HPDE6-E6E7 (cell line): Measurements from ENCODE around the gene POTEM.
"Not testable (repeated sequence)": the region's sequence is repeated elsewhere in the genome, so short reads cannot be mapped to it uniquely, and the experiment has no call there.

Experiments
- DNase-seq: peaks from one replicate; pipeline ENCODE4 v3.0.0; 2011; ENCODE audit warnings: missing footprints; ENCODE audit errors: extremely low spot score

The POTEM gene

DNA sequence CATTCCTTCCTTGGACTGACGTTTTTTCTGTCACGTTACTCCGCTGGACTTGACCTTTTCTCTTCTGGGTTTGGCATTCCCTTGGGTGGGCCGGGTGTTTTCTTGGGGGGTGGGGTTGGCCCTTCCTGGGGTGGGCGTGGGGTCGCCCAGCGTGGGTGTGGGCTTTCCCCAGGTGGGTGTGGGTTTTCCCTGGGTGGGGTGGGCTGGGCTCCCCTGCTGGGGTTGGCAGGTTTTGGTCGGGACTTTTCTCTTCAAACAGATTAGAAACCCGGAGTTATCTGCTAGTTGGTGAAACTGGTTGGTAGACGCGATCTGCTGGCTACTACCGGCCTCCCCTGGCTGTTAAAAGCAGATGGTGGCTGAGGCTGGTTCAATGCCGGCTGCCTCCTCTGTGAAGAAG, at the start of gene POTEM:
Gene POTEM (plus strand): TSS at position 301 of the 400 bp plus-strand sequence. CDS start 52 bp downstream, at position 353.
- not testable (repeated sequence) for DNase-seq

DNA sequence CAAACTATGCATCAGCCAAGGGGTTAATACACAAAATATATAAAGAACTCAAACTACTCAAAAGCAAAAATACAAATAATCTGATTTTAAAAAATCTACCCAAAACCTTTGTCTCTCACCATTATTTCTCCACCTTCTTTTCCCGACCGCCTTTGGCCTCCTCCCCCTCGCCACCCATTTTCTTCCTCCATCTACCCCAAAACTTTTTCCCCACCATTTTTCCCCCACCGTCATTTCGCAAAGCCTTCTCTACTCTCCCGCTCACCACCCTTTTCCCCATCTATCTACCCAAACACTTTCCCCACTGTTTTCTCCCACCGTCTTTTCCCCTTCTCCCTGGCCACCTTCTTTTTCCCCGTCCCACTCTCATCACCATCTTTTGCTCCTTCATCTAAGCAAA, 48.9 kb upstream of the POTEM start:
- DNase-seq: not testable (repeated sequence)

DNA sequence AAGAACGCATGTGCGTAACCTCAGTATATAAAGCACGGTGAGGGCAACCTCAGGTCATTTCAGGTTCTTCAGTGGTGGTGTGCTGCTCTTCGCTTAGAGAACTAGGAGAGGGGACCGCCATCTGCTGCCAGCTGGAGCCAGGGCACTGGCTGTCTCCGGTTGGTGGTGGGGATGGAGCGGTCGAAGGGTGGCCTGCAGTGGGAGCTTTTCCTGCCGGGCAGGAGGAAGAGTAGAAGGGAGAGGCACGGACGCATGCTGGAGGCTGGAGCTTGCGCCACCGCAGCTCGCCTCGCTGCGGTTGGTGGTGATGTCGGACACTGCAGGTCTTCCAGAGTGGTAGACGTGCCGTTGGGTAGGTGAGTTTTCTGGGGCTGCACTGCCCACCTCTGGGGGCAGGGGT, 47.2 kb upstream of the POTEM start:
- not testable (repeated sequence) for DNase-seq

DNA sequence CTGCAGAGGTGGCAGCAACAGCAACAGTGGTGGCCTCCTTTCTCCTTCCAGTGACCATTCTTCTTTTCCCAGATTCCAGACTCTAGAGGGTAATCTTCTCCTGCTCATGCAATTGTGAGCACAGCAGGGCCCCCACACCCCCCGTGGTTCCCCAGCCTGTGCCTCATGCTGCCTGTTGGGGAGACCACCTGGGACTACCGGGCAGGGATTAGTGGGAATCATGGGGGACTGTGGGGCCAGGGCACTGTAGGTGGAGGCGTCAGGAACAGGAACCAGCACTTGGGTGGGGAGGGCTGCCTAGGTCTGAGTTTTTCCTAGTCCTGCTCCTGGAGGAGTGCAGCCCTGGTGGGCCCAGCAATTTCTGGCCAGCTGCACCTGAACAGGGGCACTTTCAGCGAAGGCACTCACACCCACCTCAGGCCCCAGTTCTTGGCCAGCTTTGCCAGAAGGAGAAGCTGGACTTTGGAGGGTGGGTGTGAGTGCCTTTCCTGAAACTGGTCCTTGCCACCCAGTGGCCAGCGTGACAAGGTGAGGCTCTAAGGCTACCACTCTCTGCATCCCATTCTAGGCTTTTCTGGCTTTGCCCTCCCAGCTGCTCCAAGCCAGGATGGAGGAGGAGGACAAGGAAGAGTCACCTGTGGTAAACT, 46.1 kb upstream of the POTEM start:
- DNase-seq: not testable (repeated sequence)

DNA sequence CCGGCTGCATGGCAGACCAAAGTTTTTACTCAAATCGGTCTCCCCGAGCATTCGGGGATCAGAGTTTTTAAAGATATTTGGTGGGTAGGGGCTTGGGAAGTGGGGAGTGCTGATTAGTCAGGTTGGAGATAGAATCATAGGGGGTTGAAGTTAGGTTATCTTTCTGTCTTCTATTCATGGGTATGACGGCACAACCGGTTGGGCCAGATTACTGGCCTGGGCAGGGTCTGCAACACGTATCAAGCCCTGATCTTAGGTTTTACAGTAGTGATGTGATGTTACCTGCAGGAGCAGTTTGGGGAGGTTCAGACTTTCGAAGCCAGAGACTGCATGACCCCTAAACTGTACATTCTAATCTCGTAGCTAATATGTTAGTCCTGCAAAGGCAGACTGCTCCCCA, 30.4 kb upstream of the POTEM start:
- DNase-seq: not testable (repeated sequence)

DNA sequence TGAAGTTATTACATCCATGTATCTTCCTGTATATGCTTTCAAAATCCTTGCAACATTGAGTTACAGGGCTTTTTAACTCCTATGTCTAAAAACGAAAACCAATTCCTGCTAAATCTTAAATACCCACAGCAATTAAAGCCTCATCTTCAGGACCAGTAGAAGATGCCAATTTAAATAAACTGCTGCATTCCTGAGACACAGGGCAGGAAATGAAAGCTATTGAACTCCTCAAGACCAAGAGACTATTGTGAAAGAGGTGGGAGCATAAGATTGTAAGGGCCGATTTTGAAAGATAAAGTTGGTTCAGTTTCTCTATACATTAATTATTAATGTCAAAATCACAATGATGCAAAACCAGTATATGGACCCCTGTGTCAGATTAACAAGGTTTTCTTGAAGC, 28.5 kb upstream of the POTEM start:
- DNase-seq: not testable (repeated sequence)

DNA sequence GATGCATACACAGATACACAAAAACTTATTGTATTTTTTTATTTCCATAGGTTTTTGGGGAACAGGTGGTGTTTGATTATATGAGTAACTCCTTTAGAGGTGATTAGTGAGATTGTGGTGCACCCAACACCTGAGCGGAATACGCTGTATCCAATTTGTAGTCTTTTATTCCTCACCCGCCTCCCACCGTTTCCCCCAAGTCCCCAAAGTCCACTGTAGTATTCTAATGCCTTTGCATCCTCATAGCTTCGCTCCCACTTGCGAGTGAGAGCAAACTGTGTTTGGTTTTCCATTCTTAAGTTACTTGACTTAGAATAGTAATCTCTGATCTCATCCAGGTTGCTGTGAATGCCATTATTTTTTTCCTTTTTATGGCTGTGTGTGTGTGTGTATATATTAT, 17.3 kb upstream of the POTEM start:
- not testable (repeated sequence) for DNase-seq

DNA sequence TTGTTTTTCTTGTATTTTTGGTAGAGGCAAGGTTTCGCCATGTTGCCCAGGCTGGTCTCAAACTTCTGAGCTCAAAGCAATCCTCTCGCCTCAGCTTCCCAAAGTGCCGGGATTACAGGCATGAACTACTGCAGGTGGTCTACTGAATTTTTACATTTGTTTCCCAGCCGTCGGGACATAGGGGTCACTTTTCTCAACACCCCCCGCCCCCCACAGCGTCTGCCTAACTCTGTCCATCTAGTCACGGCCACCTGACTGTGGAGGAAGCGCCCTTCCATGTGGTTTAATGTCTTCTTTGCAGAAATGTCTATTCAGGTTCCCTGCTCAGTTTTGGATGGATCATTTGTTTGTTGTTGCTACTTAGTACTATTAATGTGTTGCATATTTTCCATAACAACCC, 14.1 kb upstream of the POTEM start:
- DNase-seq: not testable (repeated sequence)

DNA sequence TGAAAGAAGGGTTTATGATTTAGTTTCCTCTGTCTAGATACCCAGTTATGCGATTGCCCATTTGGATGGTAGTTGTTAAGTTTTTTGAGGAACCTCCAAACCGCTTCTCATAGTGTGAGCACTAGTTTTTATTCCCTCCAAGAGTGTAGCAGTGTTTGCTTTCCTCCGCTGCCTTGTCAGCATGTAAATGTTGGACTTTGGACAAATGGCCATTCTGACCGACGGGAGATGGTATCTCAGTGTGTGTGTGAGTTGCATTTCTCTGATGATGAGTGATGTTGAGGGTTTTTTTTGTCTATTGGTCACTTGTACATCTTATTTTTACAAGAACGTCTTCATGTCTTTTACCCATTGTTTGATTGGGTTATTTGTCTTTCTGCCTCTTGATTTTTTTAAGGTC, 11.4 kb upstream of the POTEM start:
- not testable (repeated sequence) for DNase-seq

DNA sequence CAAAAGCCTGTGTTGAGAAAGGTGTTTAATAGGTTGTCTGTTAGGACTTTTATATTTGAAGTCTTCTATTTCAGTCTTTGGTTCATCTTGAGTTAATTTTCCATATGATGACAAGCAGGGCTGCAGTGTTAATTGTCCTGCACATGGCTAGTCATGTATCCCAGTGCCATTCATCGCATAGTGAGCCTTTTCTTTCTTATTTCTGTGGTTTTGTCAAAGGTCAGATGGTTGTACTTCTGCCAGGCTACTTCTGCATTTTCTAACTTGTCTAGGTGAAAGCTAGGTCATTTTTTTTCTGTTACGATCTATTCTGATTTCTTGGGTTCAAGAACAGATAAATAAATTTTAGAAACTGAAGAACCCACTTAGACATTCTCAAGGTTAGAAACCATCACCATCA, 5.7 kb upstream of the POTEM start:
- not testable (repeated sequence) for DNase-seq

DNA sequence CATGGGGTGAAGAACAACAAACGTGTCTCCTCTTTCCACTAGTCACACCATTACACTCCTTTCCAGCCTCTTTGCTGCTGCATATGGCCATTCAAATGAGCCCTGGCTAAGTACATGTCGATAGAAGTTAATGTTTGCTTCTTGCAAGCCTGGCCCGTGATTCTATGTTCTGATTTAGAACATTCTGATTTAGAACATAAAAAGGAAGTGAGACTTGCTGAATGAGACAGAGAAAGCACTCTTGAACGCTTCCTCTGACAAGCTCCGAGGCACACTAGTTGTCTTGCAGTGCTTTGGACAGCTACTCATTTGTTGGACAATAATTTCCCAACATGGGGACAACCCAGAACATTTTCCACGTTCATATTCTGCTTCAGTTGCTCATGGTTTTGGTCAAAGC, 5.1 kb upstream of the POTEM start:
- DNase-seq: not testable (repeated sequence)

DNA sequence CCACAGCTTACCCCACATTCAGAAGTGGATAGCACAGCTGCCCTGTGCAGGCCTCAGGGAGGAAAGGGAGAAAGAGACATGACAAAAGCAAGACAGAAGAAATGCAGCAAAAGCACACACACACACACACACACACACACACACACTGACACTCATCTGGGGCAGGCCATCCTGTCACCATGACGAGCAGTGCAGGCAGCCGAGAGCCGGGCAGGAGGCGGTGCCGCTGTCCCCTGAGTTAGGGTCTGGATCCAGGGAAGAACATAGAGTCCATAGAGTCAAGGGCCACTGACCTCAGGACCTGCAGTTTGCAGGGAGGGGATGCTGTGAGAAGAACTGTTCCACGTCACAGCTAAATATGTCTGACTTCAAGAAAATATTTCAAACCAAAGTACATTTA, 4.0 kb upstream of the POTEM start:
- not testable (repeated sequence) for DNase-seq

DNA sequence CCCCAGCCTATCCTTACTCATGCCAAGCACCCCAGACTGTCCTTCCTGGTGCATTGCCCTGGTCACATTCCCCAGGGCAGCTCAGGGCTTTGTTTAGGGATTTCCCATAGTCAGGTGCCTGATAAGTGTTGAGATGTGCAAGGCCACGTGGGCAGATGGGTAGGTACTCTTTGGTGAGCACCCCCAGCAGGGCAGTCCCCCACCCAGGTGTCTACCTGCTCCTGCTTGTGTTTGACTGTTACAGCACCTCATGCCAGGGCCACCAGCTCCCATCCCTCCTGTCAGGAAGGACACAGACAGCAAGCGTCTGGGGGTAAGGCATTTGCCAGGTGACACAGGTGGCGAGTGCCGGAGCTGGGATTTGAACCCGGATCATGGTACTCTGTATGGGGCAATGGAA, 2.4 kb upstream of the POTEM start:
- DNase-seq: not testable (repeated sequence)

DNA sequence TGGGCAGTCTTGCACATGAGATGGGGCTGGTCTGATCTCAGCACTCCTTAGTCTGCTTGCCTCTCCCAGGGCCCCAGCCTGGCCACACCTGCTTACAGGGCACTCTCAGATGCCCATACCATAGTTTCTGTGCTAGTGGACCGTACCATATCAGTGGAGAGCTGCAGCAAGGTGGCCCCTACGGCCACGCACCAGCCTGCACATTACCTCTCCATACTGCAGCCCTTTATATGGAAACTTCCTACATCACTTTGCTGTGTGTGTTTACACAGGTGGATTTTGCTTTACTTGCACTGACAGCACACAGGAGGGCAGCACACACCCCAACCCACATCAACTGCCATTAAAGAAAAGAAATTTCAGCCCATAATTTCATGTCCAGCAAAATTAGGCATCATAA, 35.3 kb downstream of the POTEM start:
- not testable (repeated sequence) for DNase-seq

DNA sequence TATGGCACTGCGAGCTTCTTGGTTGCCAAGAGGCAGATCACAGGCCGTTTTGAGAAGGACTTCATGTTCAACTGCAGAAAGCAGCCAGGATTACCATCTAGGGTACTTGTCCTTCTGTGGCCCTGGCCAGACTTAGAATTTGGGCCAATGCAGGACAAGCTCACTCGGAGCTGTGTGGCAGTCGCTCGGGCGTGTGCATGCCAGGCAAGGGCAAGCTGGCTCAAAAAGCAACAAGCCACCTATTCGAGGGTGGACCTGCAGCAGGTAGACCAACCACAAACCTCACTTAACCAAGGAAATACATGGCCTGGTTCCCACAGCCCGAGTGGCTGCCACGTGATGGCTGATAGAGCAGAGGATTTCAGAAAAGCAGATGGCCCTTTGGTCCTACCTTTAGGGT, 39.3 kb downstream of the POTEM start:
- DNase-seq: not testable (repeated sequence)

DNA sequence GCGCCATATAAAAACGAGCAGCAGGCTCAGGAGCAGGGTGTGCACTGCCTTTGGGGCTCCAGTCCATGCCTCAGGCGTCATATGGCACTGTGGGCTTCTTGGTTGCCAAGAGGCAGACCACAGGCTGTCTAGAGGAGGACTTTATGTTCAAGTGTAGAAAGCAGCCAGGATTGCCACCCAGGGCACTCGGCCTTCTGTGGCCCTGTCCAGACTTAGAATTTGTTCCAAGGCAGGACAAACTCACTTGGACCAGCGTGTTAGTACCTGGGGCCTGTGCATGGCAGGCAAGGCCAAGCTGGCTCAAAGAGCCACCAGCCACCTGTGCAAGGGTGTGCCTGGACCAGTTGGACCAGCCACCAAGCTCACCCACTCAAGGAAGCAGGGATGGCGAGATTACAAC, 40.4 kb downstream of the POTEM start:
- not testable (repeated sequence) for DNase-seq

DNA sequence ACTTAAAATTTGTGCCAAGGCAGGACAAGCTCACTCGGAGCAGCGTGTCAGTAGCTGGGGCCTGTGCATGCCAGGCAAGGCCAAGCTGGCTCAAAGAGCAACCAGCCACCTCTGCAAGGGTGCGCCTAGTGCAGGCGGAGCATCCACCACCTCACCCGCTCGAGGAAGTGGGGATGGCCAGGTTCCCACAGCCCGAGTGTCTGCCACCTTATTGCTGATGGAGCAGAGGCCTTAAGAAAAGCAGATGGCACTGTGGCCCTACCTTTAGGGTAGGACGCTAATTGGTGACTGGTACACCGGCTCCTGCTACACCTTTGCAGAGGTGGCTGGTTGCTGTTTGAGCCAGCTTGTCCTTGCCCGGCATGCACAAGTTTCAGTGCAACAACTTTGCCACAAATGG, 43.8 kb downstream of the POTEM start:
- not testable (repeated sequence) for DNase-seq

DNA sequence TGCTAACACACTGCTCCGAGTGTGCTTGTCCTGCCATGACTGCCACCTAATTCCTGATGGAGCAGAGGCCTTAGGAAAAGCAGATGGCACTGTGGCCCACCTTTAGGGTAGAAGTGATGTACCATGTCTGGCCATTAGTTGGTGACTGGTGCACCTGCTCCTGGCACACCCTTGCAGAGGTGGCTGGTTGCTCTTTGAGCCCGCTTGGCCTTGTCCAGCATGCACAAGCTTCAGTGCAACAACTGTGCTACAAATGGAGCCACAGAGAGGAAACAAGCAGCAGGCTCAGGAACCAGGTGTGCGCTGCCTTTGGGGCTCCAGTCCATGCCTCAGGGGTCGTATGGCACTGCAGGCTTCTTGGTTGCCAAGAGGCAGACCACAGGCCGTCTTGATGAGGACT, 44.5 kb downstream of the POTEM start:
- not testable (repeated sequence) for DNase-seq

DNA sequence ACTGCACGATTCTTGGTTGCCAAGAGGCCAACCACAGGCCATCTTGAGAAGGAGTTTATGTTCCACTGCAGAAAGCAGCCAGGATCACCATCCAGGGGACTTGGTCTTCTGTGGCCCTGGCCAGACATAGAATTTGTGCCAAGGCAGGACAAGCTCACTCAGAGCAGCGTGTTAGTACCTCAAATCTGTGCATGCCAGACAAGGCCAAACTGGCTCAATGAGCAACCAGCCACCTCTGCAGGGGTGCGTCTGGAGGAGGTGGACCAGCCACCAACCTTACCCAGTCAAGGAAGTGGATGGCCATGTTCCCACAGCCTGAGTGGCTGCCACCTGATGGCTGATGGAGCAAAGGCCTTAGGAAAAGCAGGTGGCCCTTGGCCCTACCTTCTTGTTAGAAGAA, 48.0 kb downstream of the POTEM start:
- DNase-seq: not testable (repeated sequence)

DNA sequence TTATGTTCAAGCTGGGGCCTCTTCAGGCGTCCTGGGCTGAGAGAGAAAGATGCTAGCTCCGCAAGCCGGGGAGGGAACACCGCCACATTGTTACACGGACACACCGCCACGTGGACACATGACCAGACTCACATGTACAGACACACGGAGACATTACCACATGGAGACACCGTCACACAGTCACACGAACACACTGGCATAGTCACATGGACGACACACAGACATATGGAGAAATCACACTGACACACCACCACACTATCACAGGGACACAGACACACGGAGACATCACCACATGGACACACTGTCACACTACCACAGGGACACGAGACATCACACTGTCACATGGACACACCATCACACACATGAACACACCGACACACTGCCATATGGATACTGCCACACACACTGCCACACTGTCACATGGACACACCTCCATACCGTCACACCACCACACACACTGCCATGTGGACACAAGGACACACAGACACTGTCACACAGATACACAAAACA, 57.9 kb downstream of the POTEM start:
- DNase-seq: not testable (repeated sequence)

DNA sequence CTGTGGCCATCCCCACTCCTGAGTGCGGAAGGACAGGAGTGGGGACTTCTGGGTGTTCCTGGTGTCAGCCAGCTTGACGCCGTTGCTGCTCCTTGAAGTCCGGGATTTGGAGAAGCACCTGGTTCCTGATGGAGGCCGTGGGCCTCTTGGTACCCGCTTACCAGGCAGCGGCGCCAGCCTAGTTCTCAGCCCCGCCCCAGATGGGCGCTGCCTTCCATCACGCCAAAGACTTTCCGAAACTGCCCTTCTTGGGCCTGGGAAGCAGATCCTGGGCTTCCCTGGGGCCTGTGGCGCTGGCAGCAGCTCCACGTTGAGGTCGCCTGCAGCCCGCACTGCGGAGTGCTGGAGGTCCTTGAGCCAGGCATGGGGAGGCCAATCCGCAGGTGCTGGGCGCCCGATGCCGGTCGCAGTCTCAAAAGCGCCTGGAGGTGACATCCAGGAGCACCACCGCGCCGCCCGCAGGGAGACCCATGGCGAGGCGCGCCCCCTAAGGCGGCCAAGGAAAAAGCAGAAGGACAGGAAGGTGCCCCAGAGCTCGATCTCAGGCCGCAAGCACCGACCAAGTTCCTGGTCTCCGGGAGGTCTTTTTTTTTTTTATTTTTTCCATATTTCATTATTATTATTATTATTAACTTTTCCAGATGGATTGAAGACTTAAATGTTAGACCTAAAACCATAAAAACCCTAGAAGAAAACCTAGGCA, 59.6 kb downstream of the POTEM start:
- not testable (repeated sequence) for DNase-seq

DNA sequence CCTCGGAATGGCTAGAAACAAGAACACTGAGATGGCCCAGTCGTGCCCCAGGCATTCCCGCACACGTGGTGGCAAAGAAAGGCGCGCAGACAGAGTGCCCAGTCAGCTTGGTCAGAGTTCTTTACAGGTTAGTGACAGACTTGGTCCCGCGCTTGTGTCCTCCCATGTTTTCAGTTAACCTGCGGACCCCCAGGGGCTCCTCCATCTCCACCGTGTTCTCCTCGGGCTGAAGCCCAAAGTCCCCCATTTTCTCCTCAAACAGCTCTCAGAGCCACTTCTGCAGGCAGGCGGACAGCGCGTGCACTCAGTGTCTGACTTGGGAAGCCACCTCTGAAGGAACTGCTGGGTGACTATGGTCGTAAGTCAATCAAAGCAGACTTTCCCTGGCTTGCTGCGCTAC, 60.7 kb downstream of the POTEM start:
- not testable (repeated sequence) for DNase-seq

DNA sequence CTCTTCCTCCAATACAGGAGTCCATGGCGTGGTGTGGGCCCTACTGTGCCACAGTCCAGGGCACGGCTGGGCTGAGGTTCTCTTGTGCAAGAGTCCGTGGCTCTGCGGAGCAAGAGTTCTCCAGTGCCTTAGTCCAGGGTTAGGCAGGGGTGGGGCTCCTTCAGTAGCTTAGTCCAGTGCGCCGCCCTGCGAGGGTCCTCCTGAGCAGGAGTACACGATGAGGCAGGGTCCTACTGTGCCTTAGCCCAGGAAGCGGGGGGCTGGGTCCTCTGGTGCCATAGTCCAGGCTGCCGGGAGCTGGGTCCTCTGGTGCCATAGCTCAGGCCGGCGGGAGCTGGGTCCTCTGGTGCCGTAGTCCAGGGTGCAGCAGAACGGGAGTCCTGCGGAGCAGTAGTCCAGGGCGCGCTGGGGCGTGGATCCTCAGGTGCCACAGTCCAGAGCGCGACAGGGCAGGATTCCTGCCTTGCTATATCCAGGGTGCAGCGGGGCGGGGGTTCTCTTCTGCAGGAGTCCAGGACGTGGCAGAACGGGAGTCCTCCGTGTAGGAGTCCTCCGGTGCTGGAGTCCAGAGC, 69.7 kb downstream of the POTEM start:
- DNase-seq: not testable (repeated sequence)
